Measurements from ENCODE around the gene HIVEP3. TPM values are rescaled to one million over a fixed set of nuclear protein-coding genes. Genes with fewer than 3 reads are reported as not detected.
"Not testable (repeated sequence)": the region's sequence is repeated elsewhere in the genome, so short reads cannot be mapped to it uniquely, and the experiment has no call there.

The HIVEP3 gene
- total RNA-seq, 2 experiments from 2014 or later = 19.4 to 21.3 TPM

- H3K27ac Mint-ChIP-seq = no peak overlapping the region
- no peak overlapping the region for H3K4me3 Mint-ChIP-seq
- H3K4me1 Mint-ChIP-seq = peaks cover 12% of the 10 kb centered on the region
- H3K36me3 Mint-ChIP-seq = peaks cover 6% of the 10 kb centered on the region
- H3K27me3 Mint-ChIP-seq = no peaks in the 10 kb centered on the region
- DNase-seq = no peak
- peaks cover 4% of the 10 kb centered on the region for H3K9me3 Mint-ChIP-seq
These were observed 20.5 kb upstream of the HIVEP3 start for GRCh38 chr1:41939194-41939593.

- Mint-ChIP-seq H3K27me3 (no peaks in the 10 kb centered on the region), H3K4me1 (peaks cover 12% of the 10 kb centered on the region), H3K9me3 (peaks cover 6% of the 10 kb centered on the region), H3K27ac (no peak overlapping the region), H3K36me3 (peaks cover 8% of the 10 kb centered on the region), H3K4me3 (no peak overlapping the region)
- DNase-seq = no peak
These were observed 17.4 kb upstream of the HIVEP3 start for GRCh38 chr1:41936107-41936506.

DNA sequence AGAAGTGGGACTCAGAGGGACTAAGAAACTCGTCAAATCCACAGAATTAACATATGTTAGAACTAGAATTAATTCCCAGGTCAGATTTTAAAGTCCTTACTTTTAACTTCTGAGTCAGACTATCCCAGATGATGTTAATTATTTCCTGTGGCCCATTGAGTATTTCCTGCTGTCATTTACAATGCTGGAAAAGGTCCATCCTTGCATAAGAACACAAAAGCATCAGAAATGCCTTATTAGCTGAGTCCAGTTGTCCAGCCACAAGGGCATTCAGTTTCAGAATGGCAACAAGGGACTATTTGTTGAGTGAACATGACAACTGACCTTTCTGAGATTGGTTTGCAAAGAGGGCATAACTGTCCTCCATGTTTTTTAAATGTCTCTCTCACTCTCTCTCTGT, 16.5 kb upstream of the HIVEP3 start:
- H3K27me3 Mint-ChIP-seq = no peaks in the 10 kb centered on the region
- H3K36me3 Mint-ChIP-seq = peaks cover 8% of the 10 kb centered on the region
- H3K4me1 Mint-ChIP-seq = peaks cover 7% of the 10 kb centered on the region
- no peak for DNase-seq
- H3K9me3 Mint-ChIP-seq = peaks cover 6% of the 10 kb centered on the region
- H3K27ac Mint-ChIP-seq = no peak overlapping the region
- H3K4me3 Mint-ChIP-seq = no peak overlapping the region

GRCh38 chr1:41933106-41933505, 14.4 kb upstream of the HIVEP3 start:
- peaks cover 7% of the 10 kb centered on the region for H3K4me1 Mint-ChIP-seq
- H3K9me3 Mint-ChIP-seq = peaks cover 6% of the 10 kb centered on the region
- no peaks in the 10 kb centered on the region for H3K27me3 Mint-ChIP-seq
- no peak for DNase-seq
- peaks cover 8% of the 10 kb centered on the region for H3K36me3 Mint-ChIP-seq
- no peak overlapping the region for H3K27ac Mint-ChIP-seq
- no peak overlapping the region for H3K4me3 Mint-ChIP-seq

DNA sequence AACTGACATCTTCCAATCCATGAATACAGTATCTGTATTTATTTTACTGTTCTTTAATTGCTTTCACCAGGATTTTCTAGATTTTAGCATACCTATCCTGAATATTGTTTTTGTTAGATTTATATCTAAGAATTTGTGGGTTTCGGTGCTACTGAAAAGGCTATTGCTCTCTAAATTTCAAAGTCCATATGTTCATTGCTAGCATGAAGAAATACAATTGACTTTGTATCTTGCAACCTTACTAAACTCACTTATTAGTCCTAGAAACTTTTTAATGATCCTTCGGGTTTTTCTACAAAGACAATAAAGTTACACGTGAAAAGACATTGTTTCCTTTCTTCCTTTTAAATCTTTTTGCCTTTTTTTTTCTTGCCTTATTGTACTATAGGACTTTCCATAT, 12.9 kb upstream of the HIVEP3 start:
- H3K27me3 Mint-ChIP-seq = no peaks in the 10 kb centered on the region
- peaks cover 7% of the 10 kb centered on the region for H3K4me1 Mint-ChIP-seq
- H3K27ac Mint-ChIP-seq = no peak overlapping the region

DNA sequence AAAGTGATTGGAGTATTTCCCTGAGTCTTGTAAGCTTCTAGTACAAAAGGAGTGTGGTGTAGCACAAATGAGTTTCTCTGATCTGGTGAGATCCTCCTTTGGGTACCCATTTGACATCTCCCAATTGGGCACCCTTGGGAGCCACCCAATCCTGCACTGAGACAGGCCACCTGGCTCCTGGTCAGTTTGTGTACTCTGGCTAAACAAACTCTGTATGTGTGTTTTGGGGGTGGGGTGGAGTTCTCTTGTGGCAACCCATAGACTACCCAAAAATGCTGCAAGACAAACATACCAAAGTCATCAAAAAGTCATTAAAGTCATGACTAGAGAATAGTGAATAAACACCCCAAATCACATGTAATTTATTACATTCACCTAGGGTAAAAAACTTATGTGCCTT, 8.4 kb upstream of the HIVEP3 start:
- H3K4me1 Mint-ChIP-seq = no peaks in the 10 kb centered on the region
- H3K9me3 Mint-ChIP-seq = peaks cover 1% of the 10 kb centered on the region
- no peak for DNase-seq
- H3K36me3 Mint-ChIP-seq = peaks cover 1% of the 10 kb centered on the region
- no peaks in the 10 kb centered on the region for H3K27me3 Mint-ChIP-seq
- H3K27ac Mint-ChIP-seq = no peak overlapping the region
- no peak overlapping the region for H3K4me3 Mint-ChIP-seq

More for the DNA sequence above, 12.9 kb upstream of the HIVEP3 start:
- peaks cover 6% of the 10 kb centered on the region for H3K9me3 Mint-ChIP-seq
- no peak for DNase-seq
- H3K36me3 Mint-ChIP-seq = peaks cover 8% of the 10 kb centered on the region
- no peak overlapping the region for H3K4me3 Mint-ChIP-seq

GRCh38 chr1:41925712-41926111, 7.0 kb upstream of the HIVEP3 start:
- peaks cover 1% of the 10 kb centered on the region for H3K36me3 Mint-ChIP-seq
- peaks cover 3% of the 10 kb centered on the region for H3K4me1 Mint-ChIP-seq
- H3K9me3 Mint-ChIP-seq = peaks cover 4% of the 10 kb centered on the region
- H3K4me3 Mint-ChIP-seq = no peak overlapping the region
- no peak for DNase-seq
- no peaks in the 10 kb centered on the region for H3K27me3 Mint-ChIP-seq
- H3K27ac Mint-ChIP-seq = no peak overlapping the region

DNA sequence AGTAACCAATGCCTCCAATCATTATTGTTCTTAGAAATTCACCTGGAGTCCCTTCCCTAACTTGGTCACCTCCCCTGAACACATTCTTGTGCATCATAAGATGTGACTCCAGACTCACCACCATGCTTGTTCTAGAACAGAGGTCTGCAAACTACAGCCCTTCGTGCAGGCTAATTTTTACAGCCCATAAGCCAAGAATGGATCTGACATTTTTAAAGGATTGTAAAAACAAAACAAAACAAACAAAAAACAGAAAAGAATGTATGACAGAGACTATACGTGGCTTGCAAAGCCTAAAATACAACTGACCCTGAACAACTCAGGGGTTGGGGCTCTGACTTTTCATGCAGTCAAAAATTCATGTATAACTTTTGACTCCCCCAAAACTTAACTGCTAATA, 6.2 kb upstream of the HIVEP3 start:
- Mint-ChIP-seq H3K27me3 (no peaks in the 10 kb centered on the region), H3K4me1 (peaks cover 11% of the 10 kb centered on the region), H3K4me3 (no peak overlapping the region), H3K36me3 (peaks cover 1% of the 10 kb centered on the region), H3K9me3 (peaks cover 4% of the 10 kb centered on the region), H3K27ac (no peak overlapping the region)
- DNase-seq = no peak

GRCh38 chr1:41921271-41921670, 2.5 kb upstream of the HIVEP3 start:
- peaks cover 41% of the 10 kb centered on the region for H3K4me1 Mint-ChIP-seq
- H3K27me3 Mint-ChIP-seq, H3K4me3 Mint-ChIP-seq: not testable (repeated sequence)

GRCh38 chr1:41920658-41921057, 1.9 kb upstream of the HIVEP3 start:
- H3K27me3 Mint-ChIP-seq = no peaks in the 10 kb centered on the region
- peaks cover 47% of the 10 kb centered on the region for H3K4me1 Mint-ChIP-seq
- H3K4me3 Mint-ChIP-seq = no peak overlapping the region
- peaks cover 4% of the 10 kb centered on the region for H3K9me3 Mint-ChIP-seq
- H3K36me3 Mint-ChIP-seq = peaks cover 1% of the 10 kb centered on the region
- H3K27ac Mint-ChIP-seq = peak overlapping the region; percentile 89
- no peak for DNase-seq

More at GRCh38 chr1:41921271-41921670, 2.5 kb upstream of the HIVEP3 start:
- not testable (repeated sequence) for DNase-seq, H3K9me3 Mint-ChIP-seq, H3K36me3 Mint-ChIP-seq, H3K27ac Mint-ChIP-seq

GRCh38 chr1:41919764-41920397, 1.2 kb upstream of the HIVEP3 start:
- H3K36me3 Mint-ChIP-seq = peaks cover 1% of the 10 kb centered on the region
- peak overlapping the region; percentile 89 for H3K27ac Mint-ChIP-seq
- H3K27me3 Mint-ChIP-seq = no peaks in the 10 kb centered on the region
- H3K9me3 Mint-ChIP-seq = peaks cover 4% of the 10 kb centered on the region
- H3K4me3 Mint-ChIP-seq = peak overlapping the region; percentile 85
- peak; percentile 88 for DNase-seq
- peaks cover 52% of the 10 kb centered on the region for H3K4me1 Mint-ChIP-seq

GRCh38 chr1:41919131-41919530, 409 bp upstream of the HIVEP3 start:
- Mint-ChIP-seq H3K27ac (peak overlapping the region; percentile 89), H3K36me3 (peaks cover 1% of the 10 kb centered on the region), H3K27me3 (no peaks in the 10 kb centered on the region), H3K4me3 (peak overlapping the region; percentile 85), H3K9me3 (peaks cover 4% of the 10 kb centered on the region), H3K4me1 (peaks cover 57% of the 10 kb centered on the region)
- no peak for DNase-seq

GRCh38 chr1:41917835-41918449, 780 bp downstream of the HIVEP3 start:
- Mint-ChIP-seq H3K4me1 (peaks cover 64% of the 10 kb centered on the region), H3K27ac (no peak overlapping the region), H3K4me3 (peak overlapping the region; percentile 78), H3K9me3 (peaks cover 3% of the 10 kb centered on the region), H3K36me3 (no peaks in the 10 kb centered on the region), H3K27me3 (no peaks in the 10 kb centered on the region)
- peak; percentile 66 for DNase-seq

GRCh38 chr1:41917076-41917475, 1.6 kb downstream of the HIVEP3 start:
- no peak for DNase-seq
- H3K4me3 Mint-ChIP-seq = peak overlapping the region; percentile 78
- no peak overlapping the region for H3K27ac Mint-ChIP-seq
- no peaks in the 10 kb centered on the region for H3K27me3 Mint-ChIP-seq
- H3K4me1 Mint-ChIP-seq = peaks cover 69% of the 10 kb centered on the region
- H3K36me3 Mint-ChIP-seq = no peaks in the 10 kb centered on the region
- peaks cover 3% of the 10 kb centered on the region for H3K9me3 Mint-ChIP-seq

- no peak overlapping the region for H3K27ac Mint-ChIP-seq
- DNase-seq = no peak
- H3K27me3 Mint-ChIP-seq = no peaks in the 10 kb centered on the region
- no peak overlapping the region for H3K4me3 Mint-ChIP-seq
- no peaks in the 10 kb centered on the region for H3K36me3 Mint-ChIP-seq
- H3K9me3 Mint-ChIP-seq = peaks cover 1% of the 10 kb centered on the region
- peaks cover 69% of the 10 kb centered on the region for H3K4me1 Mint-ChIP-seq
These were observed 2.7 kb downstream of the HIVEP3 start for GRCh38 chr1:41915786-41916571.
